NCI-H1105 treated with DMSO at 0.1 percent for 48 hours (cell line): ENCODE measurements around the gene ACTL7A.
"Not testable (repeated sequence)": the region's sequence is repeated elsewhere in the genome, so short reads cannot be mapped to it uniquely, and the experiment has no call there.

Experiments used
- DNase-seq: peaks from one replicate; lab custom pipeline; 2025; lab: John Stamatoyannopoulos, UW

ACTL7A gene

DNA sequence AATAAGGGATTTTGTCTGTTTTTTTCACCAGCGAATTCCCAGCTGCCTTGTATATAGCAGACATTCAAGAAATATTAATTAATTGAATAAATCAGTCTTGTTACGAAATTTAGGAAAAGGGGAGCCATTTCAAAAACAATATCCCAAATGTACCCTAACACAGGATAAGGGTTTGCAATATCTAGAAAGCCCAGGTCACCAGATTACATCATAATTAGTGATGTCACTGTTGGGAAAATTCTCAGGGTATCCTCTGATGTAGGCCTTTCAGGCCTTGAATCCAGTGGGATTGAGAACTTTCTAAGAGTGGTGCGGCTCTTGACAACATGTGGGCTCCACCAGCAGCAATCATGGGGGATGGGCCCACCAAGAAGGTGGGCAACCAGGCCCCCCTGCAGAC lies at the start of gene ACTL7A:
Gene ACTL7A, plus strand, starts transcription at position 270 of the 400 bp plus-strand sequence. Its CDS starts 57 bp downstream, at position 327.
- DNase-seq = no peak

DNA sequence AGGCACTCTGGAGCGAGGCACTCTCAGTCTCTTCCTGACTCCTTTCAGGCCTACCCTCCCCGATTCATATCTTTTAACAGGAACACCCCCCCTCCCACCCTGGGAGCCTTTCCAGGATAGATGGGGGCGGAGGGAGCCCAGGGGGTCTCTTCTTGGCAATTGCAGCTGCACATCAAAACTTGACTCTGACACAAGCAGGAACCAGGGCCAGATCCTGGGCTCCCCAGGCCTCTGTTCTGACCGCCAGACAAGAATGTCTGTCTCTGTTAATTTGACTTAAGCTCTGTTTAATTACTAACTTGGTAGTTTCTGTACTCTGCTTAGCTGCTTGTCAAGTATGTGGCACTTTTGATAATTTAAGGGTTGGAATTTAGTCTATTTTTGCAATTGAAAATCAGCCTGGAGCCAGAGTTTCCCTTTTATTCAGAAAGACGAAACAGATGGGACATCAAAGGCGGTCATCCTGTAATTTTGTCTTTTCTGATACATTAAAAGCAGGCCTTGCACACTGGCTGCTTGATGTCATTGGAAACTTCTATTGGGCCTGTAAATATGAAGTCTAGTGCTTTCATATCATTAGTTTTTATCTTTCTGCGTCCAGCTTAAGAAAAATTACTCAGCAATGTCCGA lies 49.6 kb upstream of the ACTL7A start:
- no peak for DNase-seq

- peak; percentile 45 for DNase-seq
These were observed 48.0 kb upstream of the ACTL7A start for GRCh38 chr9:108813951-108814601.

- no peak for DNase-seq
These were observed 46.9 kb upstream of the ACTL7A start for GRCh38 chr9:108815156-108815555.

DNA sequence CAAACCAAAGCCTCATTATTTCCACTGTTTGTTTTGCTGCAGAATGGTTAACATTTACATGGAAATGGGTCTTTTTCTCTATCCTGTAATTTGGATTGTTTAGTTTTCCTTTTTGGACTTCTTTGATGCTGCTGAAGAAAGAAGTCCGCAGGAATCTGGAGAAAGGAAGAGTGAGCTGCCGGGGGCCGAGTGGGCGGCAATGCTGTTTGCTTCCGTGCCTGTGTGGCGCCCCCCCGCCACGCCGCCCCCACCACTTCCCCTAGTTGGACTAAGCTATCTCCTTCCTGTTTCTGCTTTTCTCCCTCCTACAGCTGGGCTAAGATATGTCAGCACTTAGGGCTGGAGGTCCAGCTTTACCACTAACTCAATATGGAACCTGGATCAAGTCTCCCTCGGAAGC lies 46.0 kb upstream of the ACTL7A start:
- no peak for DNase-seq

DNA sequence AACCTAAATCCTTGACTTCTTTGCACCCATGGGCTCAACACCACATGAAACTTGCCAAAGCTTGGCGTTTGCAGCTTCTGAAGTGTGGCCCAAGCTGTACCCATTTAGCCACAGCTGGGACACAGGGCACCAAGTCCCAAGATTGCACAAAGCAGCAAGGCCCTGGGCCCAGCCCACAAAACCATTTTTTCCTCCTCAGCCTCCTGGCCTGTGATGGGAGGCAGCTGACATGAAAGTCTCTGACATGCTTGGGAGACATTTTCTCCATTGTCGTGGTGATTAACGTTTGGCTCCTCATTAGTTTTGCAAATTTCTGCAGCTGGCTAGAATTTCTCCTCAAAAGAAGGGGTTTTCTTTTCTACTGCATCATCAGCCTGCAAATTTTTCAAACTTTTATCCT lies 38.2 kb upstream of the ACTL7A start:
- DNase-seq = no peak

- DNase-seq = no peak
These were observed 31.8 kb upstream of the ACTL7A start for GRCh38 chr9:108830272-108830671.

DNA sequence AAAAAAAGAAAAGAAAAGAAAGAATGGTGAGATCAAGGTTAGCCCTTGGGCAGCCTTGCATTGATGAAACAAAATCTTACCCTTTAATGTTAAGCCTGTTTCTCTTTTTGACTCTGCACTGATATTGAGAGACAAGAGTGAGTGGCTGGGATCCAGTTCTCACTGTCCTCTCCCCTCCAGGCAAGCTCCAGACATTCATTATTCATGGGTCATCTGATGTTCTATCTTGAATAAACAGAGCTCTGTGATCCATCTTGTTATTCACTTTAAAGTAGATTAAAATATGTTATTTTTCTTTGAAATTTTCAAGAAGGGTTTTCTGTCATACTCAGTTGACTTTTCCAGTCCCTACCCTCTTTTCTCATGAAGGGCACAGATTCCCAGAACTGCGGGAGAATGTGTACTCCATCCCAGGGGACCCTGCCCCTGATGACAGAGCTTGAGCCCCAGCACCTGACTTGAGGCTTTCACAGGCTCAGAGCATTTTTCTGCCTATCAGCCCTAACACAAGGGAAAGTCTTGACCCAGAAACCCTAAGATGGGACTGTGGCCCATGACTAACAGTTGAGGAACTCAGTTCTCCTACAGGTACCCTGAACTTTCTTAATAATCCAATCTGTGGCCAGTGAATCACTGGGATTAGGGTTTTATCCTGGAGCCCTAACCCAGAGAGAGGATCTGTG lies 30.4 kb upstream of the ACTL7A start:
- no peak for DNase-seq

GRCh38 chr9:108832179-108832500 lies 29.9 kb upstream of the ACTL7A start:
- no peak for DNase-seq

GRCh38 chr9:108834959-108835665 lies 27.0 kb upstream of the ACTL7A start:
- DNase-seq = no peak

DNA sequence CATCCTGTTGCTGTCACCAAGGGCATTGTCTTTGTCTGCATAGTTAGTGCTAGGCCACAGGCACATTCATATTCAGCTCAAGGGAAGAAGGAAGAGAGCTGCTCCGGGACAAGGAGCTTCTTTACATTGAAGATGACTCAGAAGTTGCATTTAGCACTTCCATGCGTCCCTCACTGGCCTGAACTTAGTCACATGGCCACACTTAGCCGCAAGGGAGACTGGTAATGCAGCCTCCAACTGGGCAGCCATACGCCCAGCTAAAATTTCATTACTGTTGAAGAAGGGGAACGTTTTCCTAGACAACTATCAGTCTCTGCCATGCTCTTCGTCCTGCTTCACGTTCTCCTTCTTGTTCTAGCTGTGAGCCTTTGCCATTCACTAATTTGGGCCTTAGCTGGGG lies 26.2 kb upstream of the ACTL7A start:
- DNase-seq = no peak

GRCh38 chr9:108836319-108836718 lies 25.7 kb upstream of the ACTL7A start:
- DNase-seq = no peak

DNA sequence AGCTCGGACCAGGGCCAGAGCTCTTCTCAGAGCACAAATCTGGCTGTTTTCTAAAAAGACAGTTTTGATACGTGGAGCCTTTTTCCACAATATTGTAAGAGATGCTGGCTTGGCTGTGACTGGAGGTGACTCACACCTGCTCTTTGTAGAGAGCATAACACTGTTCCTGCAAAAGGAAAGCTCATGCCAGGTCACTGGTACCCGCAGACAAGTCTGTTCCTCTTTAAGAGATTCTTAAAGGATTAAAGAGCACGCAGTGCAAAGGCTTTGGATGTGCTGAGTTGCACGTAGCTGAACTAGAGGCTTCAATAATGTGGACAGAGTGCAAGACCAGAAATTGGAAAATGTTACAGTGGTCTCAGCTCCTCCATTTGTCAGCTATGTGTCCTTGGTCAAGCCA lies 25.3 kb upstream of the ACTL7A start:
- DNase-seq = no peak

DNA sequence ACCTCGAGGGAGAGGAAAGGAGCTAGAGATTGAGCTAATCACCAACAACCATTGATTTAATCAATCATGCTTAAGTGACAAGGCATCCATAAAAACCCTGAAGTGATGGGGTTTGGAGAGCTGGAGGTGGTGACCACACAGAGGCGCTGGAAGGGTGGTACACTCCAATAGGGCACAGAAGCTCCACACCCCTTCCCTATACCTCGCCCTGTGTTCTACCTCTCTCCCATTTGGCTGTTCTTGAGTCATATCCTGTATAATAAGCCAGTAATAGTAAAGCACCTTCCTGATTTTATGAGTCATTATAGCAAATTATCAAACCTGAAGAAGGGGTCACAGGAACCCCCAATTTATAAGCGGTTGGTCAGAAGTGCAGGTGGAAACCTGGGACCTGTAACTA lies 24.5 kb upstream of the ACTL7A start:
- DNase-seq = no peak

- no peak for DNase-seq
These were observed 24.0 kb upstream of the ACTL7A start for GRCh38 chr9:108838017-108838416.

DNA sequence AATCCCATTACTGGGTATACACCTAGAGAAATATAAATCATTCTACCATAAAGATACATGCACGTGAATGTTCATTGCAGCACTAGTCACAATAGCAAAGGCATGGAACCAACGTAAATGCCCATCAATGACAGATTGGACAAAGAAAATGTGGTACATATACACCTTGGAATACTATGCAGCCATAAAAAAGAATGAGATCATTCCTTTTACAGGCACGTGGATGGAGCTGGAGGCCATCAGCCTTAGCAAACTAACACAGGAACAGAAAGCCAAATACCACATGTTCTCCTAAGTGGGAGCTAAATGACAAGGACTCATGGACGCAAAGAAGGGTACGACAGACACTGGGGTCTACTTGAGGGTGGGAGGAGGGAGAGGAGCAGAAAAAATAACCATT lies 22.5 kb upstream of the ACTL7A start:
- not testable (repeated sequence) for DNase-seq

DNA sequence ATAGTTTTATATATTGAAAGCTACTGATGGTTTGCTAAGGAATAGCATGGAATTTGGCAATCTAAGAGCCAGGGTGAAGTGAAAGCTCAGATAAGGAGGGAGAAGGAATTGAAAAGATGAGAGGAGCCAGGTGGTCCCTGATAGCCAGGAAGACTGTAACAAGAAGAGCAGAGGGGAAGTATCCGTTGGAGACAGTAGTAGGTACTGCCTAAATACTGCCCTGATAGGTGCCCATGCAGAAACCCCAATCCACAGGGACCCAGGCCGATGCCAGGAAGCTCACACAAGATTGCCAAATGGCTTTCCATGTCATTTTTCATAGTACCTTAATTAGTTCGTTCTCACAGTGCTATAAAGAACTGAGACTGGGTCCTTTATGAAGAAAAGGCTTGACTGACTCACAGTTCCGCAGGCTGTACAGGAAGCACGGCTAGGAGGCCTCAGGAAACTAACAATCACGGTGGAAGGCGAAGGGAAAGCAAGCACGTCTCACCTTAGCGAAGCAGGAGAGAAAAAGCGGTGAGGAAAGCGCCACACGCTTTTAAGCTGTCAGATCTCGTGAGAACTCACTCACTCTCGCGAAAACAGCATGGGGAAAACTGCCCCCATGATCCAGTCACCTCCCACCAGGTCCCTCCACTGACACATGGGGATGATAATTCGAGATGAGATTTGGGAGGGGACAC lies 19.3 kb upstream of the ACTL7A start:
- DNase-seq = no peak

DNA sequence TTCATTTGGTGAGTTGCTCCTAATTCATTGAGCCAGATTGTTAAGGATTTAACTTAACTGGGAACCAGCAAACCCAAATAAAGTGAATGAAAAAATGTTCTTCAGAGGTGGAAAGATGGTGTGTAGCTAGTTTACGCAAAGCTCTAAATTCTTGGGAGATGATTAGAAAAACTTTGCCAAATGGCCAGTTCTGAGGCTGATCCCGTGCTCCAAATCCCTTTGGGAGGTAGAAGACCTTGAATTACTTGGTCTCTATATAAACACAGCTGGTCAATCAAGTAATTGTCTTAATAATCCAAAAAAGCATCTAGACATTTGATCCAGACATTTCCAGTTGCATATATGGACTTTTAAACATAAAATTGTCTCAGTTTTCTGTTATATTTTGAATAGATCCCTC lies 17.7 kb upstream of the ACTL7A start:
- DNase-seq = peak; percentile 94

DNA sequence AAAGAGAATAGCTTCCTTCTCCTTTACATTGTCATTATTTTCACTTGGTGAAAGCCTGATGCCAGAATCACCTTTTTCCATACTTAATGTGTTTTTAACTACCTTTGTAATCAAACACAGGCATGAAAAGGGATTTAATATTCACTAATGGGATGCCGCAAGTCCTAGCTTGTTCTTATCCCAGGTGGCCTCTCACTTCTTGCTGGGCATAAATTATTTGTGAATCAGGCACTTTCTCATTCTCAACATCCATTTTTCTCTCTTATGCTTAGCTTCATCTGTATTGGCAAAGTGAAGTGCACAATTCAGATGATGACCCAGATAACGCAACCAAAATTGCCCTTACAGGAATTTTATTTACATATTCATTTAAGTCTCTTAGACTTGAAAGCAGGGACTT lies 17.2 kb upstream of the ACTL7A start:
- DNase-seq = peak; percentile 99

DNA sequence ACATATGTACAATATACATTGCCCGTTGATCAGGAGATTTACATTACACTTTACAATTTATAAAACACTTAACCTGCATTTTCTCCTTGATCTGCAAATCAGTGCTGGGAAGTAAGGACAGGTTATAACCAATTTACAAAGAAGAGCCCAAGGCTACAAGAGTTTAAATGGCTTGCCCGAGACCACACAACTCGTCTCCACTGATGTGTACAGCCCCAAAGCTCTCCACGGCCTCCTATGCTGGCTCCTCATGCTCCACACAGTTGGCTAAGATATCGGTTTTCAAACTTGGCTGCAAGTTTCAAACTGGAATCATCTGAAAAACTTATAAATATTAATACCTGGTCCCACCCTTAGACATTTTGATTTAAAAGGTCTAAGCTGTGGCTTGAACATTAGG lies 16.6 kb upstream of the ACTL7A start:
- no peak for DNase-seq

- DNase-seq = no peak
These were observed 16.1 kb upstream of the ACTL7A start for GRCh38 chr9:108845947-108846346.

DNA sequence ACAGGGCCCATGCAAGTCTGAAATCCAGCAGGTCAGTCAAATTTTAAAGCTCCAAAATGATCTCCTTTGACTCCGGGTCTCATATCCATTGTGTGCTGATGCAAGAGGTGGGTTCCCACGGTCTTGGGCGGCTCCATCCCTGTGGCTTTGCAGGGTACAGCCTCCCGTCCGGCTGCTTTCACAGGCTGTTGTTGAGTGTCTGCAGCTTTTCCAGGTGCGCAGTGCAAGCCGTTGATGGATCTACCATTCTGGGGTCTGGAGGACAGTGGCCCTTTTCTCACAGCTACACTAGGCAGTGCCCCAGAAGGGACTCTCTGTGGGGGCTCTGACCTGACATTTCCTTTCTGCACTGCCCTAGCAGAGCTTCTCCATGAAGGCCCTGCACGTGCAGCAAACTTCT lies 13.8 kb upstream of the ACTL7A start:
- DNase-seq = not testable (repeated sequence)
